Activated CD8-positive, alpha-beta memory T cell treated with anti-CD3 and anti-CD28 coated beads for 4 hours (primary cell): ENCODE results near the gene GJA5.

ENCODE experiments used
- DNase-seq, 2 donors: peaks; one replicate each; pipeline ENCODE4 v3.0.0-alpha.2; 2020; ENCODE audit warnings: low read depth in 2 of 2

Gene GJA5

GRCh38 chr1:147729315-147729714, 31.1 kb downstream of the GJA5 start:
- no peak for DNase-seq

- DNase-seq, result no peak
These were observed 34.2 kb downstream of the GJA5 start for GRCh38 chr1:147726168-147726567.

GRCh38 chr1:147725685-147726084, 34.7 kb downstream of the GJA5 start:
- DNase-seq, result no peak

- DNase-seq, result no peak
These were observed 36.6 kb downstream of the GJA5 start for GRCh38 chr1:147723691-147724323.

- DNase-seq, result no peak
These were observed 38.3 kb downstream of the GJA5 start for GRCh38 chr1:147722124-147722523.

- no peak for DNase-seq
These were observed 38.7 kb downstream of the GJA5 start for GRCh38 chr1:147721716-147722115.

GRCh38 chr1:147720557-147720956, 39.8 kb downstream of the GJA5 start:
- no peak for DNase-seq

- DNase-seq, result no peak
These were observed 40.6 kb downstream of the GJA5 start for GRCh38 chr1:147719711-147720225.

- DNase-seq, result no peak
These were observed 41.2 kb downstream of the GJA5 start for GRCh38 chr1:147719029-147719698.

- DNase-seq, result no peak
These were observed 42.7 kb downstream of the GJA5 start for GRCh38 chr1:147717706-147718097.

GRCh38 chr1:147717051-147717705, 43.2 kb downstream of the GJA5 start:
- DNase-seq, result no peak

GRCh38 chr1:147712605-147713004, 47.8 kb downstream of the GJA5 start:
- no peak for DNase-seq
